NCI-H82 treated with DMSO at 0.1 percent for 48 hours (cell line): ENCODE data around the gene RPL38.

Source experiments
- DNase-seq: peaks from one replicate; lab custom pipeline; 2025; ENCODE audit not compliant: unreplicated experiment; lab: John Stamatoyannopoulos, UW

The RPL38 gene

DNA sequence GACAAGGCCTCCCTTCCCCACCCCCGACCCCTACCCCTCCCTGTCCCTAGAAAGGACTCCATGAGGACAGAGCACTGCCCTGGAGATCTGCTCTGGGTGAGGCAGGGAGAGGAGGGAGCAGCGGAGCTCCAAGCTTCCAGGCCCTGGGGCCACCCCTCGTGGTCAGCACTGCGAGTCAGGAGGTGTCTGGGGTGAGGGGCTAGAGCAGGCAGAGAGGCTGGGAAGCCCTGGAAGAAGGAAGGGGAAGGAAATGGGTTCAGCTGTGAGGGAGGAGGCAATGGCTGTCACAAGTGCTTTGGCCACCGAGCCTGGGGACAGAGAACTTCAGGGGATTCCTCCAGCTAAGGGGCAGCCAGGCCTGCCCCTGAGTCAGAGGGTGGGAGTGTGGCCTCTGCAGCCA is 42.4 kb downstream of the RPL38 start:
- DNase-seq = no peak

DNA sequence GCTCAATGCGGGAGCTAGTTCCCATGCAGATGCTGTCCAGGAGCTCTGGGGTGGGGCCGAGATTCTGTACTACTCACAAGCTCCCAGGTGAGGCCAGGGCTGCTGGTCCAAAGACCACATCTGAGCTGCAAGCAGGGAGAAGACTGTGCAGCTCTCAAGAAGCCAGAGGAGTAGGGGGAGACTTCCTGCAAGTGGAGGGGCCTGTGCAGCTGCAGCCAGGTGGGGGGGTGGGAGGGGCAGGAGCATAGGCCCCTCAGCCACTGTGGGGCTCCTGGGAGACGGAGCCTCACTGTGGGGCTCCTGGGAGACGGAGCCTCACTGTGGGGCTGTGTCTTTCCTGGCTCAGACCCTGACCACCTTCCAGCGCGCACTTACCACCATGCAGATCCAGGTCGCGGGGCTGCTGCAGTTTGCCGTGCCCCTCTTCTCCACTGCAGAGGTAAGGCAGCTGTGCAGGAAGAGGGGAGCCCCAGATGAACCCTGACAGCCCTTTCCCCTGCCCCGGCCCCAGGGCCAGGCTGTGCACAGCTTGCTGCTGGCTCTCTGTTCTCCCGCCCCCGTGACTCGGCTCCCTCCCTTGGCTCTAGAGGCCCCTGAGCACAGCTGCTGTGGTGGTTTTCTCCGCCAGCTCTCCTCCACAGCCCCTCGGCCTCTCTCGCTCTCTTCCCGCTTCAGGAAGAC is 46.3 kb downstream of the RPL38 start:
- DNase-seq = no peak

DNA sequence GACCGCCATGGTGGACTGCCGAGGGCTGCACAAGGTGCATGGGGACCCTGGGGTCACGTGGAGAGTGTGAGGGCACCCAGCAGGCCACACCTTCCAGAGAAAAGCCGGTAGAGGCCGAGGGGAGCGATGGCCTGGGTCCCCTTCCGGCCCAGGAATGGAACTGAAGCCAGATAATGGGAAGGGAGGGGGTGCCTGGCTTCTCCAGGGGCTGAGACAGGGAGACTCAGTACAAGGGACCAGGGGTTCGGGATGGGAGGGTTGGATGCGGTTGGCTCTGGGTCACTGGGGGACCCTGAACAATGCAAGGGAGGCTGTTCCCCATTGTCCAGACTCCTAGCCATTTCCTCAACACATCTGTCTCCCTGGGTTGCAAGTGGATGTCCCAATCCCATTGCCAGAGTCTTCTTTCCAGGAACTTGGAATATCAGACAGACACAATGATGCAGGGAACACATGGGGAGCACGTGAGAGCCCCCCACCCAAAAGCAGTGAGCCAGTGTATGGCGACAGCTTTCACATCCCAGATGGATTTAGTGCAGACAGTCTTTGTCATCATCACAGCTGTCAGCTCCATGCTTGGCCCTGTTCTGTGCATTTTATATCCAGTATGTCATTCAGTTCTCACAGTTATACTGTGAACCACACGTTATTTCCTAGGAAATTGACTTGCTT is 47.0 kb downstream of the RPL38 start:
- DNase-seq = no peak

DNA sequence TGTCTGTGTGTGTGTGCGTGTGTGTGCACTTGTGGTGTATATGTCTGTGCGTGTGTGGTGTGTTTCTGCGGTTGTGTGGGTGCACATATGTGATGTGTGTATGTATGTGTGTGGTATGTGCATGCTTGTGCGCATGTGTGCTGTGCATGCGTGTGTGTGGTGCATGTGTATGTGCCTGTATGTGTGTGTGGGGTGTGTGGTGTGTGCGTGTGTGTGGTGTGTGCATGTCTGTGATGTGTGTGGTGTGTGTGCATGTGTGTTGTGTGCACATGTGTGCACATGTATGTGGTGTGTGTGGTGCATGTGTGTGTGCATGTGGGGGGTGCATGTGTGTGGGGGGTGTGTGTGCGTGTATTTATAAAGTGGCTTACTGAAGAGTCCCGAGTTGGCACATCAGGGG is 47.6 kb downstream of the RPL38 start:
- DNase-seq = no peak

DNA sequence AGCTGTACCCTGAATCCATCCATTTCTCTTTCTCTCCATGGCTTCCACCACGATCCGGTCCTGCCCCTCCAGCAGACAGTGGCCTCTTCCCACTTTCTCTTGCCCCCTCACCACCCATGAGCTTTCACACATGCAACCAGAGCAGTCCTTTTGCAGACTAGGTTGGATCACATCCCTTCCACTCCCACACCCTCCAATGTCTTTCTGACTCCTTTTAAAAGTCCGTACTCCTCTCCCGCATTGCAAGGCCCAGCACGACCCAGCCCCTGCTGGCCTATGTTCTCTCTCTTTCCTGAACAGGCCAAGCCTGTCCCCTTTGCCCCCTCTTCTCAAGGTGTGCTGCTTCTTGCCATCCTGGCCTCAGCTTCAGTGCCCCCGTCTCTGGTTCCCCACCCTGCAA is 48.1 kb downstream of the RPL38 start:
- no peak for DNase-seq

DNA sequence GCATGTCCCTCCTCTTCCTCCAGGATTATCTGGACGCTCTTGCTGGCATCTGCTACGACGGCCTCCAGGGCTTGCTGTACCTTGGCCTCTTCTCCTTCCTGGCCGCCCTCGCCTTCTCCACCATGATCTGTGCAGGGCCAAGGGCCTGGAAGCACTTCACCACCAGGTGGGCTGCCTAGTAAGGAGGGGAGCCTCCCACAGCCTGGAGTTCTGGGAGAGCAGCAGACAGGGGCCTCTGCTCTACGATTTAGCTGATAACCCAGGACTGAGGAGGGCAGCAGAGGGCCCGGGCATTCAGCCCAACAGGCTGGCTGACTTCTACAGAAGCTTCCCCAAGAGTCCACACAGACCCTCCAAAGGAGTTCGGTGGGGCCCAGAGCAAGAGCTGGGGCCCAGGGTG is 48.7 kb downstream of the RPL38 start:
- no peak for DNase-seq

DNA sequence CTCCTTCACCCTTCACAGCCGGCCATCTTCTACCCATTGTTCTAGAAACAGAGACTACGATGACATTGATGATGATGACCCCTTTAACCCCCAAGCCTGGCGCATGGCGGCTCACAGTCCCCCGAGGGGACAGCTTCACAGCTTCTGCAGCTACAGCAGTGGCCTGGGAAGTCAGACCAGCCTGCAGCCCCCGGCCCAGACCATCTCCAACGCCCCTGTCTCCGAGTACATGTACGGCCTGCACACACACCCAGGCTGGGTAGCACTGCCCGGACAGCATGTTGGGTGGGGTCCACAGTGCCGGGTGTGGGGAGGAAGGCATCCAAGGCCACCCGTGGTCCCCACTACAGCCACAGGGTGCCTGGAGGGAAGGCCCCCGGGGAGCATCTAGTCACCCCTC is 49.6 kb downstream of the RPL38 start:
- no peak for DNase-seq

DNA sequence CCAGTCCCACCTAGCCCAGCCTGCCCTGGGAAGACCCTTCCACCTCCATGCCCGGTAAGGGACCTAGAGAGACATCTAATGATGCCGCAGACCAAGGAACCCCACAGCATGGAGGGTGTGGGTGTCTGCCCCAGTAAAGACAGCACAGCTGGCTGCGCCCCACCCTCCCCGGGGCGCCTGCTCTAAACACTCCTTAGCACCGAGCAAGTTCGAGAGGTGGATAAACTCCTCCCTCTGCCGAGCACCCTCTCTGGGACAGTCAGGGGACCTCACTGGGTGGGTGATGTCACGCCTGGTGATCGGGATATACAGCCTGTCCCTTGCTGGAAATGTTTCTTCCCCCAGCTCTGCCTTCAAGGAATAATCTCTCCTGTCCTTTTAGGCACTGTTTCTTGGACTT is 53.8 kb downstream of the RPL38 start:
- no peak for DNase-seq

DNA sequence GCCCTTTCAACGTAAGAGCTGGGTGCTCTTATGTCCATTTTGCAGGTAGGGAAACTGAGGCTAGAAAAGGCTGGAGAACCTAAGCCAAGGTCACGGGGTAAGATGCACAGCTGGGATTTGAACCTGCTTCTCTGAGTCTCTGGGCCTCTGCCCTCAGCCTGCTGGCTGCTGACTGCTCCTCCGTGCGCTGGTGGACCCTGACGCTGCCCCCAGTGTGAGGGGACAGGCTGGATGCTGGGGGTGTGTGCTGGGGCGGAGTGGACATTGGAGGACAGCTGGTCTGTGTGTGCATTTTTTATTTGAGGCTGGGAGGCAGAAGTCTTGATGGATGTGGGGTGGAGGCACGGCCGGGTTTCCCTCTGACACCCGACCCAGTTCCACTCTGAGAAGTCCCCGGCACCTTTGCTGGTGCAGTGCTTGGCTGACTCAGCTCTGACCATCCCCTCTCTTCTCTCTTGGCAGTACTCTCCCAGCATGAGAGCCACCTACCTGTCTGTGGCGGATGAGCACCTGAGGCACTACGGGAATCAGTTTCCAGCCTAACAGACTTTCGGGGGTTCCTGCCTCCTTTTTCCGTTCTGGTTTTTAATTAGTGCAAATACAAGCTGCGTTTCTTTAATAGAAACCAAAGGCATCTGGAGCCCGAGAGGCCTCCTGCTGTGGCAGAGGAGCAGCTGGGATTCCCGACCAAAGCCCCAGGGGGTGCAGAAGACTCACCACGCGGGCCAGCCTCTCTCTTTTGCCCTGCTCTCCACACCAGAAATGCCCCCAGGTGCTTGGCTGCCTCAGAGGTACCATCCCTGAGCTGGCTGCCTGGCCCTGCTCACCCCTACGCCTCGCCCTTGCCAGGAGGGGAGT is 56.4 kb downstream of the RPL38 start:
- no peak for DNase-seq
